ENCODE measurements around the gene PRAMEF2.
"Not testable (repeated sequence)": the region's sequence is repeated elsewhere in the genome, so short reads cannot be mapped to it uniquely, and the experiment has no call there.

DNA sequence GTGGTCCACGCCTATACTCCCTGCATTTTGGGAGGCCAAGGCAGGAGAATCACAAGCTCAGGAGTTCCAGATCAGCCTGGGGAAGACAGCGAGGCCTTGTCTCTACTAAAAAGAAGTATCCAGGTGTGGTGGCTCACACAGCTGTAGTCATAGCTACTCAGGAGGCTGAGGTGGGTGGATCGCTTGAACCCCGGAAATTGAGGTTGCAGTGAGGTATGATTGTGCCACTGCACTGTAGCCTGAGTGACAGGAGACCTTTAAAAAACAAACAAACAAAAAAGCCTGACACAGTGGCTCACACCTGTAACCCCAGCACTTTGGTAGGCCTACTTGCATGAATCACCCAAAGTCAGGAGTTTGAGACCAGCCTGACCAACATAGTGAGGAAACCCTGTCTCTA, 21.6 kb downstream of the PRAMEF2 start:
- not testable (repeated sequence) for TF ChIP-seq ZNF197 (CRISPR knock-in tag; IDR thresholded peaks at IDR 0.05; ENCODE audit: low read depth); EP300 (IDR thresholded peaks at IDR 0.05; ENCODE audit: low read length); CHD2 (IDR thresholded peaks at IDR 0.05; ENCODE audit: low read depth, low read length); FOS (IDR thresholded peaks at IDR 0.05; ENCODE audit: extremely low read depth, insufficient read length); ZNF274 (IDR thresholded peaks at IDR 0.05; ENCODE audit: borderline replicate concordance, low read depth, low read length); MTA3 (IDR thresholded peaks at IDR 0.05; ENCODE audit: borderline replicate concordance); LCOR (CRISPR knock-in tag; IDR thresholded peaks at IDR 0.05)
- TF ChIP-seq, protein P1, sequence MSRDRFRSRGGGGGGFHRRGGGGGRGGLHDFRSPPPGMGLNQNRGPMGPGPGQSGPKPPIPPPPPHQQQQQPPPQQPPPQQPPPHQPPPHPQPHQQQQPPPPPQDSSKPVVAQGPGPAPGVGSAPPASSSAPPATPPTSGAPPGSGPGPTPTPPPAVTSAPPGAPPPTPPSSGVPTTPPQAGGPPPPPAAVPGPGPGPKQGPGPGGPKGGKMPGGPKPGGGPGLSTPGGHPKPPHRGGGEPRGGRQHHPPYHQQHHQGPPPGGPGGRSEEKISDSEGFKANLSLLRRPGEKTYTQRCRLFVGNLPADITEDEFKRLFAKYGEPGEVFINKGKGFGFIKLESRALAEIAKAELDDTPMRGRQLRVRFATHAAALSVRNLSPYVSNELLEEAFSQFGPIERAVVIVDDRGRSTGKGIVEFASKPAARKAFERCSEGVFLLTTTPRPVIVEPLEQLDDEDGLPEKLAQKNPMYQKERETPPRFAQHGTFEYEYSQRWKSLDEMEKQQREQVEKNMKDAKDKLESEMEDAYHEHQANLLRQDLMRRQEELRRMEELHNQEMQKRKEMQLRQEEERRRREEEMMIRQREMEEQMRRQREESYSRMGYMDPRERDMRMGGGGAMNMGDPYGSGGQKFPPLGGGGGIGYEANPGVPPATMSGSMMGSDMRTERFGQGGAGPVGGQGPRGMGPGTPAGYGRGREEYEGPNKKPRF (IDR thresholded peaks at IDR 0.05; ENCODE audit: low read depth, low read length) = not testable (repeated sequence)
- TF ChIP-seq, protein P2, sequence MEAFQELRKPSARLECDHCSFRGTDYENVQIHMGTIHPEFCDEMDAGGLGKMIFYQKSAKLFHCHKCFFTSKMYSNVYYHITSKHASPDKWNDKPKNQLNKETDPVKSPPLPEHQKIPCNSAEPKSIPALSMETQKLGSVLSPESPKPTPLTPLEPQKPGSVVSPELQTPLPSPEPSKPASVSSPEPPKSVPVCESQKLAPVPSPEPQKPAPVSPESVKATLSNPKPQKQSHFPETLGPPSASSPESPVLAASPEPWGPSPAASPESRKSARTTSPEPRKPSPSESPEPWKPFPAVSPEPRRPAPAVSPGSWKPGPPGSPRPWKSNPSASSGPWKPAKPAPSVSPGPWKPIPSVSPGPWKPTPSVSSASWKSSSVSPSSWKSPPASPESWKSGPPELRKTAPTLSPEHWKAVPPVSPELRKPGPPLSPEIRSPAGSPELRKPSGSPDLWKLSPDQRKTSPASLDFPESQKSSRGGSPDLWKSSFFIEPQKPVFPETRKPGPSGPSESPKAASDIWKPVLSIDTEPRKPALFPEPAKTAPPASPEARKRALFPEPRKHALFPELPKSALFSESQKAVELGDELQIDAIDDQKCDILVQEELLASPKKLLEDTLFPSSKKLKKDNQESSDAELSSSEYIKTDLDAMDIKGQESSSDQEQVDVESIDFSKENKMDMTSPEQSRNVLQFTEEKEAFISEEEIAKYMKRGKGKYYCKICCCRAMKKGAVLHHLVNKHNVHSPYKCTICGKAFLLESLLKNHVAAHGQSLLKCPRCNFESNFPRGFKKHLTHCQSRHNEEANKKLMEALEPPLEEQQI (IDR thresholded peaks at IDR 0.05) = not testable (repeated sequence)
